SK-N-SH (cell line): ENCODE measurements around the gene CDC26. TPM values are rescaled to one million over a fixed set of nuclear protein-coding genes. Genes with fewer than 3 reads are reported as not detected.

Experiments
- CTCF ChIA-PET: fragments of 300-600, 350-600 bp; formaldehyde crosslinking; extraction: SDS; loops from one replicate; lab custom pipeline; 2021; lab: Yijun Ruan, JAX
- POLR2A ChIA-PET: fragments of 350-600 bp; sonication (Branson Sonifier 250); formaldehyde crosslinking; extraction: SDS; loops from one replicate; lab custom pipeline; 2020; ENCODE audit warnings: antibody characterized with exemption, inconsistent platforms; lab: Yijun Ruan, JAX
- DNase-seq: peaks from one replicate; pipeline ENCODE4 v3.0.0; 2012
- H2AFZ ChIP-seq: fragments of 200-600 bp; sonication (generic); 2 replicates; pipeline ENCODE4 v1.8.1; 2016; ENCODE audit warnings: antibody characterized with exemption, mild to moderate bottlenecking, low read depth
- H3F3A ChIP-seq: fragments of 200-600 bp; sonication (generic); replicated peaks from 2 replicates; pipeline ENCODE3; 2016; ENCODE audit warnings: antibody characterized with exemption, mild to moderate bottlenecking; ENCODE audit not compliant: insufficient read depth
- H3K27ac ChIP-seq, 2 experiments: fragments of 200-500 bp in 1 of 2; fragments of 200-600 bp in 1 of 2; sonication (Bioruptor generic) in 1 of 2; sonication (generic), shearing (Covaris generic) in 1 of 2; 2 replicates each; pipeline versions ENCODE4 v1.5.1 to v1.6.1; 2014 to 2016; ENCODE audit warnings: low read depth in 2 of 2, inconsistent platforms in 1 of 2, low read length in 1 of 2, mild to moderate bottlenecking in 1 of 2, mixed read lengths in 1 of 2
- H3K27me3 ChIP-seq: fragments of 200-600 bp; sonication (generic), shearing (Covaris generic); 2 replicates; pipeline ENCODE4 v1.6.1; 2016; ENCODE audit warnings: mixed run types; ENCODE audit not compliant: insufficient read depth
- H3K36me3 ChIP-seq, 2 experiments: fragments of 200-500 bp in 1 of 2; fragments of 200-600 bp in 1 of 2; sonication (Bioruptor generic) in 1 of 2; sonication (generic) in 1 of 2; replicated peaks in 1 of 2; 2 replicates each; pipeline versions ENCODE3 to v1.5.1; 2014 to 2016; ENCODE audit warnings: low read length in 1 of 2, mild to moderate bottlenecking in 1 of 2; ENCODE audit not compliant: insufficient read depth in 2 of 2, control insufficient read depth in 1 of 2
- H3K4me1 ChIP-seq, 2 experiments: fragments of 200-500 bp in 1 of 2; fragments of 200-600 bp in 1 of 2; sonication (Bioruptor generic) in 1 of 2; sonication (generic), shearing (Covaris generic) in 1 of 2; 2 replicates each; pipeline versions ENCODE4 v1.5.1 to v1.6.1; 2014 to 2016; ENCODE audit warnings: low read depth in 1 of 2, low read length in 1 of 2, mixed run types in 1 of 2; ENCODE audit not compliant: insufficient read depth in 2 of 2, control insufficient read depth in 1 of 2
- H3K4me2 ChIP-seq: fragments of 200-600 bp; sonication (generic), shearing (Covaris generic); 2 replicates; pipeline ENCODE4 v1.6.1; 2017; ENCODE audit warnings: mixed run types
- H3K4me3 ChIP-seq, 2 experiments: fragments of 200-500 bp in 1 of 2; fragments of 200-600 bp in 1 of 2; sonication (Bioruptor generic) in 1 of 2; sonication (generic), shearing (Covaris generic) in 1 of 2; 2 replicates each; pipeline versions ENCODE4 v1.5.1 to v1.8.1; 2014 to 2016; ENCODE audit warnings: low read depth in 2 of 2, inconsistent platforms in 1 of 2, low read length in 1 of 2, mild to moderate bottlenecking in 1 of 2, mixed read lengths in 1 of 2, moderate library complexity in 1 of 2
- H3K79me2 ChIP-seq: fragments of 200-600 bp; sonication (generic); 2 replicates; pipeline ENCODE4 v1.8.1; 2017; ENCODE audit warnings: mild to moderate bottlenecking; ENCODE audit not compliant: insufficient read depth
- H3K9ac ChIP-seq: fragments of 200-600 bp; sonication (generic); 2 replicates; pipeline ENCODE4 v1.6.1; 2017; ENCODE audit warnings: mixed run types
- H3K9me2 ChIP-seq: fragments of 200-600 bp; sonication (generic); 2 replicates; pipeline ENCODE4 v1.6.1; 2017; ENCODE audit warnings: mixed run types
- H3K9me3 ChIP-seq: fragments of 200-600 bp; sonication (generic); 2 replicates; pipeline ENCODE4 v1.6.1; 2017; ENCODE audit warnings: mixed run types, mild to moderate bottlenecking, moderate library complexity
- H4K20me1 ChIP-seq: fragments of 200-600 bp; sonication (generic); 2 replicates; pipeline ENCODE4 v1.6.1; 2017; ENCODE audit warnings: mild to moderate bottlenecking, mixed run types; ENCODE audit not compliant: insufficient read depth
- CHD2 ChIP-seq: fragments of 150-350 bp; IDR thresholded peaks from 2 replicates; pipeline ENCODE4 v1.6.1; 2018; ENCODE audit warnings: low read length; ENCODE audit not compliant: partially characterized antibody
- CTCF ChIP-seq: fragments of 200-600 bp; sonication (generic); IDR thresholded peaks from 2 replicates; pipeline ENCODE4 v1.6.1; 2017; ENCODE audit warnings: antibody characterized with exemption, mild to moderate bottlenecking, moderate library complexity
- FOXM1 ChIP-seq: IDR thresholded peaks from 2 replicates; pipeline ENCODE4 v1.4.0; 2012; ENCODE audit warnings: low read depth, mild to moderate bottlenecking
- GABPA ChIP-seq: IDR thresholded peaks from 2 replicates; pipeline ENCODE4 v1.4.0; 2012; ENCODE audit warnings: low read depth, mild to moderate bottlenecking
- GATA2 ChIP-seq: sonication (generic); formaldehyde crosslinking; IDR thresholded peaks from 2 replicates; pipeline ENCODE4 v1.5.0; 2020; ENCODE audit warnings: mild to moderate bottlenecking, missing genetic modification reagents
- MEF2A ChIP-seq: IDR thresholded peaks from 2 replicates; pipeline ENCODE4 v1.4.0; 2012; ENCODE audit warnings: low read depth, borderline replicate concordance
- MXI1 ChIP-seq: IDR thresholded peaks from 2 replicates; pipeline ENCODE4 v1.6.1; 2012; ENCODE audit warnings: mild to moderate bottlenecking, low read depth, low read length, improper control_type of control experiment
- POLR2AphosphoS5 ChIP-seq: IDR thresholded peaks from 2 replicates; pipeline ENCODE4 v1.6.1; 2012; ENCODE audit warnings: low read depth, low read length
- RAD21 ChIP-seq: IDR thresholded peaks from 2 replicates; pipeline ENCODE4 v1.6.1; 2012; ENCODE audit warnings: mild to moderate bottlenecking, low read length
- RCOR1 ChIP-seq: fragments of 150-350 bp; IDR thresholded peaks from 2 replicates; pipeline ENCODE4 v1.6.1; 2017; ENCODE audit warnings: antibody characterized with exemption, low read length
- REST ChIP-seq: IDR thresholded peaks from 2 replicates; pipeline ENCODE4 v1.6.1; 2012; ENCODE audit warnings: mild to moderate bottlenecking, low read depth, low read length, moderate library complexity
- RFX5 ChIP-seq: IDR thresholded peaks from 2 replicates; pipeline ENCODE4 v1.6.1; 2012; ENCODE audit warnings: mild to moderate bottlenecking, improper control_type of control experiment, low read length
- RXRA ChIP-seq: IDR thresholded peaks from 2 replicates; pipeline ENCODE4 v1.4.0; 2012; ENCODE audit warnings: low read depth, mild to moderate bottlenecking, borderline replicate concordance
- SMC3 ChIP-seq: IDR thresholded peaks from 2 replicates; pipeline ENCODE4 v1.6.1; 2012; ENCODE audit warnings: low read depth, low read length, improper control_type of control experiment
- TAF1 ChIP-seq: IDR thresholded peaks from 2 replicates; pipeline ENCODE4 v1.6.1; 2012; ENCODE audit warnings: low read depth, mild to moderate bottlenecking, low read length, moderate library complexity, borderline replicate concordance
- TCF12 ChIP-seq: IDR thresholded peaks from 2 replicates; pipeline ENCODE4 v1.4.0; 2012
- TEAD4 ChIP-seq: IDR thresholded peaks from 2 replicates; pipeline ENCODE4 v1.4.0; 2012; ENCODE audit warnings: mild to moderate bottlenecking, borderline replicate concordance; ENCODE audit not compliant: insufficient read depth
- WGBS: methylation state at CpG from one replicate; pipeline ENCODE4 v1.1.6; 2017; ENCODE audit warnings: low lambda C conversion rate; 5-methylcytosine and 5-hydroxymethylcytosine counted together
- polyA plus RNA-seq, 3 experiments: library from polyadenylated mRNA; depleted of rRNA; stranded (reverse); fragments of >200 nt; gene quantifications; 2 replicates each; pipeline ENCODE4 v1.2.3, GENCODE V29; 2012
- TF ChIP-seq, protein P1 (sequence below): IDR thresholded peaks from 2 replicates; pipeline ENCODE4; 2012

CDC26 gene
- polyA plus RNA-seq, 1 of the 3 experiments (the other 2 are of a cell fraction), result 31.0 TPM

- Histone ChIP-seq H3K9me2 (no peaks in the 10 kb centered on the region), H3K9ac (no peak overlapping the region), H3F3A (peaks cover 7% of the 10 kb centered on the region), H3K36me3 (peaks cover 3 to 8% of the 10 kb centered on the region in 2 experiments), H2AFZ (no peak overlapping the region), H3K9me3 (no peaks in the 10 kb centered on the region), H3K27me3 (no peaks in the 10 kb centered on the region), H3K4me3 (no peak overlapping the region), H3K27ac (no peak overlapping the region), H3K4me1 (peaks cover 14 to 17% of the 10 kb centered on the region in 2 experiments), H3K4me2 (no peak overlapping the region), H4K20me1 (no peaks in the 10 kb centered on the region), H3K79me2 (peaks cover 50% of the 10 kb centered on the region)
- TF ChIP-seq CHD2 (no peak), RXRA (no peak), REST (no peak), RAD21 (no peak), TAF1 (no peak), RCOR1 (no peak), GABPA (no peak), CTCF (no peak), RFX5 (no peak), TCF12 (no peak), POLR2AphosphoS5 (no peak), FOXM1 (no peak), GATA2 (CRISPR knock-in tag) (no peak), MEF2A (no peak), MXI1 (no peak), SMC3 (no peak), TEAD4 (no peak)
- TF ChIP-seq, protein P1, sequence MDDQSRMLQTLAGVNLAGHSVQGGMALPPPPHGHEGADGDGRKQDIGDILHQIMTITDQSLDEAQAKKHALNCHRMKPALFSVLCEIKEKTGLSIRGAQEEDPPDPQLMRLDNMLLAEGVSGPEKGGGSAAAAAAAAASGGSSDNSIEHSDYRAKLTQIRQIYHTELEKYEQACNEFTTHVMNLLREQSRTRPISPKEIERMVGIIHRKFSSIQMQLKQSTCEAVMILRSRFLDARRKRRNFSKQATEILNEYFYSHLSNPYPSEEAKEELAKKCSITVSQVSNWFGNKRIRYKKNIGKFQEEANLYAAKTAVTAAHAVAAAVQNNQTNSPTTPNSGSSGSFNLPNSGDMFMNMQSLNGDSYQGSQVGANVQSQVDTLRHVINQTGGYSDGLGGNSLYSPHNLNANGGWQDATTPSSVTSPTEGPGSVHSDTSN, result no peak
- ChIA-PET CTCF (no interaction called here), POLR2A (no interaction called here)
- no peak for DNase-seq
- WGBS, result 76% methylated on average over 2 of the region's 2 CpGs
These were observed 51.4 kb downstream of the CDC26 start for GRCh38 chr9:113223963-113224362.
